HepG2 (cell line): Measurements from ENCODE around the gene RBP5. TPM values are rescaled to one million over a fixed set of nuclear protein-coding genes. Genes with fewer than 3 reads are reported as not detected.

Source experiments
- BRD4 ChIP-seq: sonication (generic); formaldehyde crosslinking; IDR thresholded peaks from 2 replicates; pipeline ENCODE4 v1.4.0; 2020; ENCODE audit warnings: missing genetic modification reagents
- EEA1 ChIP-seq: sonication (generic); formaldehyde crosslinking; IDR thresholded peaks from 2 replicates; pipeline ENCODE4 v1.5.1; 2020; ENCODE audit warnings: mild to moderate bottlenecking, missing genetic modification reagents, borderline replicate concordance
- GATAD2A ChIP-seq: IDR thresholded peaks from 2 replicates; pipeline ENCODE4 v1.6.1; 2016
- JARID2 ChIP-seq: sonication (generic); formaldehyde crosslinking; IDR thresholded peaks from 2 replicates; pipeline ENCODE4 v1.8.1; 2023; ENCODE audit warnings: missing genetic modification reagents, inconsistent platforms; ENCODE audit not compliant: insufficient replicate concordance
- KDM2A ChIP-seq: sonication (generic); formaldehyde crosslinking; IDR thresholded peaks from 2 replicates; pipeline ENCODE4 v1.4.0; 2020; ENCODE audit warnings: low read depth, missing genetic modification reagents, borderline replicate concordance
- RBFOX2 ChIP-seq: fragments of 200-400 bp; formaldehyde crosslinking; IDR thresholded peaks from 2 replicates; pipeline ENCODE4 v1.6.1; 2017; ENCODE audit warnings: low read depth, mild to moderate bottlenecking, low read length
- SP2 ChIP-seq: sonication (generic); formaldehyde crosslinking; IDR thresholded peaks from 2 replicates; pipeline ENCODE4 v1.5.1; 2020; ENCODE audit warnings: mild to moderate bottlenecking, missing genetic modification reagents
- TCF12 ChIP-seq, 2 experiments: fragments of 450-650 bp in 1 of 2; sonication (generic) in 1 of 2; formaldehyde crosslinking in 1 of 2; IDR thresholded peaks; 2 replicates each; pipeline versions ENCODE4 v1.6.1 to v1.8.0; 2017 to 2022; ENCODE audit warnings: antibody characterized with exemption in 1 of 2, mild to moderate bottlenecking in 1 of 2, missing genetic modification reagents in 1 of 2, moderate library complexity in 1 of 2
- TERF1 ChIP-seq: sonication (generic); formaldehyde crosslinking; IDR thresholded peaks from 2 replicates; pipeline ENCODE4 v1.8.0; 2022; ENCODE audit warnings: mild to moderate bottlenecking, missing genetic modification reagents, moderate library complexity
- TOPORS ChIP-seq: sonication (generic); formaldehyde crosslinking; IDR thresholded peaks from 2 replicates; pipeline ENCODE4 v1.8.0; 2023; ENCODE audit warnings: mild to moderate bottlenecking, missing genetic modification reagents
- TP53 ChIP-seq: sonication (generic); formaldehyde crosslinking; conservative IDR thresholded peaks from 2 replicates; pipeline ENCODE4 v1.4.0; 2020; ENCODE audit warnings: missing genetic modification reagents
- WIZ ChIP-seq: sonication (generic); formaldehyde crosslinking; IDR thresholded peaks from 2 replicates; pipeline ENCODE4 v1.5.1; 2020; ENCODE audit warnings: mild to moderate bottlenecking, missing genetic modification reagents
- ZBTB8A ChIP-seq: sonication (generic); formaldehyde crosslinking; IDR thresholded peaks from 2 replicates; pipeline ENCODE4 v1.4.0; 2020; ENCODE audit warnings: mild to moderate bottlenecking, low read depth, missing genetic modification reagents, borderline replicate concordance
- ZFP90 ChIP-seq: sonication (generic); formaldehyde crosslinking; IDR thresholded peaks from 2 replicates; pipeline ENCODE4 v1.8.0; 2022; ENCODE audit warnings: missing genetic modification reagents, mild to moderate bottlenecking, inconsistent platforms, borderline replicate concordance
- ZFX ChIP-seq: sonication (generic); formaldehyde crosslinking; IDR thresholded peaks from 2 replicates; pipeline ENCODE4 v1.4.0; 2020; ENCODE audit warnings: mild to moderate bottlenecking, low read depth, missing genetic modification reagents, moderate library complexity
- ZNF121 ChIP-seq: sonication (generic); formaldehyde crosslinking; IDR thresholded peaks from 2 replicates; pipeline ENCODE4 v1.5.0; 2020; ENCODE audit warnings: mild to moderate bottlenecking, missing genetic modification reagents
- ZNF235 ChIP-seq: sonication (generic); formaldehyde crosslinking; IDR thresholded peaks from 2 replicates; pipeline ENCODE4 v1.8.1; 2023; ENCODE audit warnings: mild to moderate bottlenecking, missing genetic modification reagents, borderline replicate concordance
- ZNF275 ChIP-seq: sonication (generic); formaldehyde crosslinking; IDR thresholded peaks from 2 replicates; pipeline ENCODE4 v1.8.0; 2022; ENCODE audit warnings: missing genetic modification reagents, mild to moderate bottlenecking, inconsistent platforms, borderline replicate concordance
- ZNF747 ChIP-seq: sonication (generic); formaldehyde crosslinking; IDR thresholded peaks from 2 replicates; pipeline ENCODE4 v1.8.1; 2023; ENCODE audit warnings: missing genetic modification reagents, mild to moderate bottlenecking, borderline replicate concordance
- ZNF790 ChIP-seq: sonication (generic); formaldehyde crosslinking; IDR thresholded peaks from 2 replicates; pipeline ENCODE4 v1.8.0; 2022; ENCODE audit warnings: missing genetic modification reagents, mild to moderate bottlenecking, borderline replicate concordance
- ZSCAN20 ChIP-seq: sonication (generic); formaldehyde crosslinking; IDR thresholded peaks from 2 replicates; pipeline ENCODE4 v1.4.0; 2020; ENCODE audit warnings: missing genetic modification reagents, mild to moderate bottlenecking, borderline replicate concordance
- polyA plus RNA-seq, 8 experiments: library from polyadenylated mRNA; depleted of rRNA in 3 of 8; stranded (reverse) in 7 of 8; unstranded in 1 of 8; fragments of >200 nt; fragmentation: Illumina TruSeq in 4 of 8; extraction: Trizol in 4 of 8; gene quantifications; 2 replicates each; pipeline versions ENCODE4 v1.2.1 to v1.2.3, GENCODE V29; 2011 to 2016; ENCODE audit warnings: low read depth in 4 of 8, missing spikeins in 1 of 8, mixed read lengths in 1 of 8; ENCODE audit not compliant: insufficient read depth in 1 of 8
- total RNA-seq, 5 experiments: library from RNA; depleted of rRNA; stranded (reverse); fragments of >200 nt; fragmentation: Illumina TruSeq; extraction: Trizol; gene quantifications; 2 replicates each; pipeline ENCODE4 v1.2.3, GENCODE V29; 2016; ENCODE audit warnings: low read depth in 1 of 5
- TF ChIP-seq, protein P1 (sequence below): sonication (generic); IDR thresholded peaks from 2 replicates; pipeline ENCODE4 v1.6.1; 2016; ENCODE audit warnings: low read depth, borderline replicate concordance
- TF ChIP-seq, protein P2 (sequence below): sonication (generic); formaldehyde crosslinking; IDR thresholded peaks from 2 replicates; pipeline ENCODE4 v1.4.0; 2020; ENCODE audit warnings: missing genetic modification reagents

Gene RBP5
- total and polyA plus RNA-seq, 2 of the 13 experiments (the other 11 are each of a cell fraction or from before 2014, with no cell fraction given) = 13.8 to 19.8 TPM

GRCh38 chr12:7127916-7128626, 618 bp downstream of the RBP5 start (continued):
- TF ChIP-seq SP2 (CRISPR knock-in tag) (peak; percentile 28; the same call in 1 of the 2 replicates), TERF1 (CRISPR knock-in tag) (no peak), TCF12 (IDR thresholded peaks at IDR 0.05) (no peak), TCF12 (CRISPR knock-in tag; IDR thresholded peaks at IDR 0.05) (peak; percentile 74; the same call in 1 of the 2 replicates), ZNF747 (no peak), TP53 (CRISPR knock-in tag) (no peak), EEA1 (CRISPR knock-in tag) (no peak), RBFOX2 (peak; percentile 58), JARID2 (CRISPR knock-in tag) (no peak), WIZ (CRISPR knock-in tag) (no peak), ZNF790 (CRISPR knock-in tag) (no peak), ZNF235 (no peak), ZFP90 (CRISPR knock-in tag) (no peak), BRD4 (CRISPR knock-in tag) (no peak), ZNF121 (CRISPR knock-in tag) (no peak), ZFX (no peak; the same call in 1 of the 2 replicates), KDM2A (CRISPR knock-in tag) (no peak; the same call in 1 of the 2 replicates), ZSCAN20 (no peak), ZBTB8A (CRISPR knock-in tag) (no peak), TOPORS (CRISPR knock-in tag) (no peak), ZNF275 (CRISPR knock-in tag) (no peak), GATAD2A (CRISPR knock-in tag) (peak; percentile 91)
- TF ChIP-seq, protein P1, sequence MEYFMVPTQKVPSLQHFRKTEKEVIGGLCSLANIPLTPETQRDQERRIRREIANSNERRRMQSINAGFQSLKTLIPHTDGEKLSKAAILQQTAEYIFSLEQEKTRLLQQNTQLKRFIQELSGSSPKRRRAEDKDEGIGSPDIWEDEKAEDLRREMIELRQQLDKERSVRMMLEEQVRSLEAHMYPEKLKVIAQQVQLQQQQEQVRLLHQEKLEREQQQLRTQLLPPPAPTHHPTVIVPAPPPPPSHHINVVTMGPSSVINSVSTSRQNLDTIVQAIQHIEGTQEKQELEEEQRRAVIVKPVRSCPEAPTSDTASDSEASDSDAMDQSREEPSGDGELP = no peak
- TF ChIP-seq, protein P2, sequence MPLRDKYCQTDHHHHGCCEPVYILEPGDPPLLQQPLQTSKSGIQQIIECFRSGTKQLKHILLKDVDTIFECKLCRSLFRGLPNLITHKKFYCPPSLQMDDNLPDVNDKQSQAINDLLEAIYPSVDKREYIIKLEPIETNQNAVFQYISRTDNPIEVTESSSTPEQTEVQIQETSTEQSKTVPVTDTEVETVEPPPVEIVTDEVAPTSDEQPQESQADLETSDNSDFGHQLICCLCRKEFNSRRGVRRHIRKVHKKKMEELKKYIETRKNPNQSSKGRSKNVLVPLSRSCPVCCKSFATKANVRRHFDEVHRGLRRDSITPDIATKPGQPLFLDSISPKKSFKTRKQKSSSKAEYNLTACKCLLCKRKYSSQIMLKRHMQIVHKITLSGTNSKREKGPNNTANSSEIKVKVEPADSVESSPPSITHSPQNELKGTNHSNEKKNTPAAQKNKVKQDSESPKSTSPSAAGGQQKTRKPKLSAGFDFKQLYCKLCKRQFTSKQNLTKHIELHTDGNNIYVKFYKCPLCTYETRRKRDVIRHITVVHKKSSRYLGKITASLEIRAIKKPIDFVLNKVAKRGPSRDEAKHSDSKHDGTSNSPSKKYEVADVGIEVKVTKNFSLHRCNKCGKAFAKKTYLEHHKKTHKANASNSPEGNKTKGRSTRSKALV (CRISPR knock-in tag) = no peak
